Thymus (tissue), 11 donors: ENCODE measurements around the gene NSUN7. TPM values are rescaled to one million over a fixed set of nuclear protein-coding genes. Genes with fewer than 3 reads are reported as not detected.

Experiments used
- DNase-seq, 9 donors: peaks; one replicate each; pipeline ENCODE4 v3.0.0-alpha.2; 2013; ENCODE audit warnings: low spot score in 9 of 9, low read depth in 6 of 9, missing footprints in 1 of 9
- H3K27ac ChIP-seq, 2 donors: one replicate each; pipeline ENCODE4 v1.5.1; 2013; ENCODE audit warnings: control low read depth in 1 of 2, low read depth in 1 of 2, low read length in 1 of 2, mild to moderate bottlenecking in 1 of 2, moderate library complexity in 1 of 2
- H3K27me3 ChIP-seq, 2 donors: one replicate each; pipeline ENCODE4 v1.5.1; 2013; ENCODE audit warnings: low read length in 1 of 2; ENCODE audit not compliant: control insufficient read depth in 2 of 2, insufficient read depth in 1 of 2
- H3K36me3 ChIP-seq, 2 donors: one replicate each; pipeline ENCODE4 v1.5.1; 2013; ENCODE audit warnings: low read length in 1 of 2, mild to moderate bottlenecking in 1 of 2, moderate library complexity in 1 of 2; ENCODE audit not compliant: control insufficient read depth in 2 of 2, insufficient read depth in 2 of 2
- H3K4me1 ChIP-seq, 2 donors: one replicate each; pipeline ENCODE4 v1.5.1; 2013; ENCODE audit warnings: low read length in 2 of 2; ENCODE audit not compliant: control insufficient read depth in 2 of 2, insufficient read depth in 2 of 2
- H3K4me3 ChIP-seq, 2 donors: one replicate each; pipeline ENCODE4 v1.5.1; 2013; ENCODE audit warnings: low read length in 2 of 2, control low read depth in 1 of 2, mild to moderate bottlenecking in 1 of 2
- H3K9me3 ChIP-seq, 2 donors: one replicate each; pipeline ENCODE4 v1.5.1; 2013; ENCODE audit warnings: low read length in 1 of 2, mild to moderate bottlenecking in 1 of 2; ENCODE audit not compliant: control insufficient read depth in 2 of 2, insufficient read depth in 1 of 2
- WGBS: extraction: QIAGEN DNeasy Blood & Tissue Kit; methylation state at CpG from one replicate; pipeline ENCODE4 v1.1.7; 2013; 5-methylcytosine and 5-hydroxymethylcytosine counted together
- polyA plus RNA-seq: library from polyadenylated mRNA; stranded (reverse); fragments of 200-250 nt; gene quantifications from one replicate; pipeline ENCODE4 v1.2.3, GENCODE V29; 2013
- total RNA-seq: library from RNA; stranded (reverse); fragments of 120-200 nt; gene quantifications from one replicate; pipeline ENCODE4 v1.2.4, GENCODE V29; 2013
- donor health status: healthy.

NSUN7 gene
- total and polyA plus RNA-seq, 2 donors, result 1.3 to 1.7 TPM

- WGBS, result 64% methylated on average over 5 of the region's 5 CpGs
- no peaks in the 10 kb centered on the region for H3K27me3 ChIP-seq
- no peak overlapping the region for H3K27ac ChIP-seq
- H3K4me1 ChIP-seq, result peaks cover 0 to 15% of the 10 kb centered on the region in 2 donors
- no peak overlapping the region for H3K4me3 ChIP-seq
- H3K9me3 ChIP-seq, result no peaks in the 10 kb centered on the region
- DNase-seq, result peak in 5 of 9 donors; percentile 10 to 60 (median 13)
- no peaks in the 10 kb centered on the region for H3K36me3 ChIP-seq
These were observed 30.6 kb upstream of the NSUN7 start for GRCh38 chr4:40719008-40719623.

GRCh38 chr4:40720351-40720750, 29.4 kb upstream of the NSUN7 start:
- Histone ChIP-seq H3K27ac (no peak overlapping the region), H3K9me3 (no peaks in the 10 kb centered on the region), H3K4me3 (no peak overlapping the region), H3K36me3 (no peaks in the 10 kb centered on the region), H3K4me1 (peaks cover 0 to 15% of the 10 kb centered on the region in 2 donors), H3K27me3 (no peaks in the 10 kb centered on the region)
- 96% methylated on average over 4 of the region's 4 CpGs for WGBS
- DNase-seq, result no peak

DNA sequence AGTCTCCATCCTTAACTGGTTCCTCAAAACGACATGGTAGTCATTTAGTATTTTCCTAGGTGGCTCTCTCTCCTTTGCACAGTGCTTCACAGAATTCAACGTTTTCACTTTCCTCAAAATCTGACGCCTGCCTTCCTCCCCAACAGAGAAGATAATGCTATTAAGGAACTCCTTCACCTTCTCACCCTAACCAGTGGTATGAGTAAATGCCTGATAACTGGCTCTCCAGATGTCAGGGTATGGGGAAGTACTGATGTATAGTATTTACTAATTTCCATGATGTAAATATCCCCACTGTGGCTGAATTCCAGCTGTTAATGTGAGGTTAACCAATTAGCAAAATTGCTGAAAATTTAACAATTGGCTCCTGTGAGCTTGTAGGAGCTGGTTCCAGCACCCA, 28.8 kb upstream of the NSUN7 start:
- H3K9me3 ChIP-seq, result no peaks in the 10 kb centered on the region
- WGBS, result 29% methylated on average over 3 of the region's 3 CpGs
- H3K4me3 ChIP-seq, result no peak overlapping the region
- H3K4me1 ChIP-seq, result peaks cover 0 to 15% of the 10 kb centered on the region in 2 donors
- no peak overlapping the region for H3K27ac ChIP-seq
- H3K27me3 ChIP-seq, result no peaks in the 10 kb centered on the region
- no peak for DNase-seq
- no peaks in the 10 kb centered on the region for H3K36me3 ChIP-seq

- DNase-seq, result no peak
- WGBS, result 95% methylated on average over 5 of the region's 5 CpGs
- H3K4me3 ChIP-seq, result no peak overlapping the region
- peak overlapping the region in 1 of 2 donors; percentile 55 for H3K27ac ChIP-seq
- H3K27me3 ChIP-seq, result no peaks in the 10 kb centered on the region
- peaks cover 0 to 15% of the 10 kb centered on the region in 2 donors for H3K4me1 ChIP-seq
- no peaks in the 10 kb centered on the region for H3K9me3 ChIP-seq
- H3K36me3 ChIP-seq, result no peaks in the 10 kb centered on the region
These were observed 28.0 kb upstream of the NSUN7 start for GRCh38 chr4:40721730-40722171.

DNA sequence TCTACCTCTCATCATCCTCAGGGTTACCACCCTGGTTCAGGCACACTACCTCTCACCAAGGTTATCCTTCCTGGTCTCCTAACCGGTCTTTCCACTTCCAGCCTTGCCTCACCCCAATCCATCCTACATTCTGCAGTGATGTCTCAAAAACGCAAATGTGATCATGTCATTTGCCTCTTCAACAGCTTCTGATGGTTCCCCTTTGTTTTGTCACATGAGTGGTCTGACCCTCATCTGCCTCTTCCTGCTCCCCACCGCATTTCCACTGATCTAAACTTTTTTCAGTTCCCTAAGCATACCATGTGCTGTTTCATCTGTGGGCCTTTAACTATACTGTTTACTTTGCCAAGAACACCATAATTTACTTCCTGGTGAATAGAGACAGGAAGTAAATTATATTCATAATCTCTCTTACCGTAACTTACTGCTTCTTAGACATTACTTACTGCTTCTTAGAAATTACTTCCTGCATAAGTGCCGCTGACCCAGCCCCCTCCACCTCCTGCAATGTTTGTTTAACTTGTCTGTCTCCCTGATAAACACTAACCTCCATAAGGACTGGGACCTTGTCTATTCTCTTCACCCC, 27.1 kb upstream of the NSUN7 start:
- H3K9me3 ChIP-seq, result no peaks in the 10 kb centered on the region
- peak in 5 of 9 donors; percentile 5 to 63 (median 20) for DNase-seq
- H3K4me1 ChIP-seq, result peaks cover 0 to 15% of the 10 kb centered on the region in 2 donors
- WGBS, result 51% methylated on average over 5 of the region's 5 CpGs
- H3K36me3 ChIP-seq, result no peaks in the 10 kb centered on the region
- H3K4me3 ChIP-seq, result no peak overlapping the region
- peak overlapping the region in 1 of 2 donors; percentile 55 for H3K27ac ChIP-seq
- no peaks in the 10 kb centered on the region for H3K27me3 ChIP-seq

DNA sequence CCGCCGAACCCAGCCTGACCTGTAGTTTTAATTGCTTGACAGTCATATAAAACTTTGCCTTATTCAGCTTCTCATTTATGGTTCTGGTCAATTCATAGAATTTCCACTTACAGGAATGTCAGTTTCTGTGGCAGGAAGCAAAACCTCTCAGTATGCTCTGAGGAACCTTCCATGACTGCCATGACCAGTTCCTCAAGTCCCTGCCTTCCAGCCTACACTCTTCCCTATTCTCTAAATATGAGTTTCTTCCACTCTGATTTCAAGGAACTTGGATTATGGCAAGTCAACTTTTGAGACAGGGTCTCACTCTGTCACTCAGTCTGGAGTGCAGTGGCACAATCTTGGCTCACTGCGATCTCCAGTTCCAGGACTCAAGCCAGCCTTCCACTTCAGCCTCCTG, 26.0 kb upstream of the NSUN7 start:
- Histone ChIP-seq H3K4me1 (peaks cover 0 to 15% of the 10 kb centered on the region in 2 donors), H3K36me3 (no peaks in the 10 kb centered on the region), H3K9me3 (no peaks in the 10 kb centered on the region), H3K27ac (no peak overlapping the region), H3K27me3 (no peaks in the 10 kb centered on the region), H3K4me3 (no peak overlapping the region)
- 97% methylated on average over 3 of the region's 3 CpGs for WGBS
- DNase-seq, result no peak

DNA sequence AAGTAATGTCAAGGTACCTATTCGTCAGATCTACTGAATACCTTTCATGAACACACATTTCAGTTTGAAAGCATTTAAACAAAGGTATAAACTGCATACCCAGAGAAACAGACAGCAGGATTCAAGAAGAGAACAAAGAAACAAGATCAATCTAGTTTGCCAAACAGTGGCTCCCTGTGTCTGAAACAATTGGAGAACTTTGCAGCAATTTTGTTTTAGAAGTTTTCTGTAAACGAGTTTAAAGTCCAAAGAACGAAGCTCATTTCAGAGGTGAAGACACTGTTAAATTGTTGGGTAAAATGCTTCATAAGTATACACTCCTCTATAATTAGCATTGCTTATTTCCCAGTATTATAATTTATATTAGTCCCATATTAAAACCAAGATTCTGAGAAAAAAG, 21.4 kb upstream of the NSUN7 start:
- Histone ChIP-seq H3K36me3 (no peaks in the 10 kb centered on the region), H3K4me1 (peaks cover 0 to 6% of the 10 kb centered on the region in 2 donors), H3K9me3 (no peaks in the 10 kb centered on the region), H3K27me3 (no peaks in the 10 kb centered on the region), H3K27ac (no peak overlapping the region), H3K4me3 (no peak overlapping the region)
- DNase-seq, result no peak
- 92% methylated on average over 3 of the region's 3 CpGs for WGBS

DNA sequence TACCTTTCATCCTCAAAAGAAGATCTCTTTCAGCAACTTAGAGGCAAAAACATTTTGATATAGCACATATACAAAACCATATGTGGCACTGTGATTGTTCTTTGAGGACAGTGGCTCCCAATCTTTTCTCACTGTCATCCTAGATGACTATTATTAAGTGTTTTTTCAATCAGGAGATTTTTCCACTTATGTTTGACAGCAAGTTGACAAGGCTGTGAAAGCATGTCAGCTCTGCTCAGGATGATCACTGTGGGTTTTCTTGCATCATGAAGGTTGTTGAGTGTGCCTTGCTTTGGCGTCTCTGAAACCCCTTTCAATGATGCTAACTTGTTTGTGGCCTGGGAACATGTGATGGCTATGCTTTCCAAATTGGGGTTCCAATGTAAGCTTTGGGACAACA, 20.2 kb upstream of the NSUN7 start:
- Histone ChIP-seq H3K9me3 (no peaks in the 10 kb centered on the region), H3K27ac (no peak overlapping the region), H3K36me3 (no peaks in the 10 kb centered on the region), H3K4me3 (no peak overlapping the region), H3K4me1 (peaks cover 0 to 3% of the 10 kb centered on the region in 2 donors), H3K27me3 (no peaks in the 10 kb centered on the region)
- DNase-seq, result no peak
- WGBS, result 95% methylated on average over 1 of the region's 1 CpG

- Histone ChIP-seq H3K27me3 (no peaks in the 10 kb centered on the region), H3K27ac (no peak overlapping the region), H3K36me3 (no peaks in the 10 kb centered on the region), H3K9me3 (no peaks in the 10 kb centered on the region), H3K4me1 (peaks cover 0 to 3% of the 10 kb centered on the region in 2 donors), H3K4me3 (no peak overlapping the region)
- WGBS, result 86% methylated on average over 5 of the region's 5 CpGs
- DNase-seq, result no peak
These were observed 19.6 kb upstream of the NSUN7 start for GRCh38 chr4:40730091-40730679.
